Suppressor macrophage (primary cell): ENCODE results near the gene TRNAU1AP.
"Not testable (repeated sequence)": the region's sequence is repeated elsewhere in the genome, so short reads cannot be mapped to it uniquely, and the experiment has no call there.

Source experiments
- DNase-seq, 4 experiments: peaks; one replicate each; pipeline ENCODE4 v3.0.0-alpha.2; 2020 to 2022
- total RNA-seq, 17 experiments: gene quantifications; one replicate each; lab custom pipeline; 2026; ENCODE audit warnings: mixed read lengths in 6 of 17, inconsistent platforms in 3 of 17; lab: John Stamatoyannopoulos, UW

Gene TRNAU1AP
- total RNA-seq = 17.4 to 30.3 (median 21.9) reads per million in 17 experiments

DNA sequence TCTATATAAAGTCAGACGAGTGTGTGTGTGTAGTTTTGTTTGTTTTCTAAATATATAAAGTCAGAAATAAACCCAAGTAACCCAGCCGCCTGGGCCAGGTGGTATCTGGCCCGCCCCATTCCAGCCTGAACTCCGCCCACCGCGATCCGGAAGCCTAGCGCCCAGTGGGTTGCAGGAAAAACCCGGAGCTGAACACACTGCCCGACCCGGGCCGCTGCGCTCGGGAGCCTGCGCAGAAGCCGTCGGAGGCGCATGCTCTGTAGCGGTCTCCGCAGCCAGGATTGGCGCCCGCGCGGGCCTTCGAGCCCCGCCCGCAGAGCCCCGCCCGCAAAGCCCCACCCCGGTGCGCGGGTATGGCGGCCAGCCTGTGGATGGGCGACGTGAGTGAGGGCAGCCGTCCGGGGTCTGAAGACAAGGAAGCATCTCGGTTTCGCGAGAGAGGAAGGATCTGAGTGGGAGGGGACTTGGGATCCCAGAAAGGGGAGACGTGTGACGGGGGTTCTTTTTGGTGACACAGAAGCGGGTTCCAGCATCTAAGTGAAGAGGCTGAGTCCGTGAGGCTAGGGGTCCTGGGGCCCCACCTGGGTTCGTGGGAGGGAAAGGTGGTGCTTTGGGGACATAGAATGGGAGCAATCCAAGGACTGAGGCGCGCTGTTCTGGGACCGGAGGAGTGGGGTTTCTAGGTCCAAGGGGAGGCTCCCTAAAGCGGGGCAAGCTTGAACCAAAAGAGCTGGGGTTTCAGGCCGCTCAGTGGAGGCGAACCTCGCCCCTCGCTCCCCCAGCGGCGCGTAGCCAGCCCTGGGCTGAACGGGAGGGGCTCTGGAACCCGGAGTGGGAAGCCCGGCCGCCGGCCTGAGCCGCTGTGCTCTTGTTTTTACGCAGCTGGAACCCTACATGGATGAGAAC, at the start of gene TRNAU1AP:
Gene TRNAU1AP (plus strand): TSS at position 328 of the 906 bp plus-strand sequence. CDS start 26 bp downstream, at position 354.
- DNase-seq = peak; percentile 98 to 99 (median 98)

DNA sequence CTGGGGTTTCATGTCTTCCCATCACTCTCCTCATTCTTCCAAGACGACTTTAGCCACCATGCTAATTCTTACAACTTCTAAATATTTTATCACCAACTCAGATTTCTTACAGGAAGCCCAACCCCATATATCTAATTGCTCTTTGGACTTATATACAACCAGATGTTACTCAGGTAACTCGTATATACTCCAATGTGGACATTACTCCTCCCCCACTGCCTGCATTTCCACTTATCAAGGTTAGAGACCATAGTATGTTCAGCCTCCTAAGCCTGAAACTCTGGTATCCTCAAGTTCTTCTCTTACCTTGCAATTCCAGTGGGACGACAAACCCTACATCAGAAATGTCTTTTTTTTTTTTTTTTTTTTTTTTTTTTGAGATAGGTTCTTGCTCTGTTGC, 49.8 kb upstream of the TRNAU1AP start:
- DNase-seq = no peak

DNA sequence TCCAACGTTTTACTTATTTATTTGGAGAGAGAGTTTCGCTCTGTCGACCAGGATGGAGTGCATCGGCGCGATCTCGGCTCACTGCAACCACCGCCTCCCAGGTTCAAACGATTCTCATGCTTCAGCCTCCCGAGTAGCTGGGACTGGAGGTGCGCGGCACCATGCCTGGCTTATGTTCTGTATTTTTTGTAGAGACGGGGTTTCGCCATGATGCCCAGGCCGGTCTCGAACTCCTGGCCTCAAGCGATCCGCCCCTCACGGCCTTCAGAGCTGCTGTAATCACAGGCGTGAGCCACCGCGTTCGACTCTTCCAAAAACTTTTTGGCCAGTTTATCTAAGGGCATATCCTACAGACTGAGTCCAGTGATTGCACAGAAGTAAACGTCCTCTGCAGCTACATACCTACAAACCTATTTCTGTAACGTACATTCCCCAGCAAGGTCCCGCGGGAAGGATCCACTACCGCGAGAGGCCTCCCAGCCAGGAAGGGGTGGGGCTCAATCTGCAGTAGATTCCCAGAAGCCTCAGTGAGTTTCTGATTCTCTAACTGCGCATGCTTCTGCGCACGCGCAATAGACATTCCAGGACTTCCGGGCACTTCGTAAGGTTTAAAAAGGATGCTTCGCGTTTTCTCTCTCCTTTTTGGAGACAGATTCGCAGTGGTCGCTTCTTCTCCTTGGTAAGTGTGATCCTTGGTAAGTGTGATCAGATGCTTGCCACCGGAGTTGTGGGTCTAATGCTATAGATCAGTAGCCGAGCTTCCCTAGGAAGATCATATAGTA, 47.3 kb upstream of the TRNAU1AP start, which contains the start of gene RCC1:
Gene RCC1 (plus strand): TSS at position 638 of the 782 bp plus-strand sequence. CDS start 23,824 bp downstream, outside the sequence.
- peak; percentile 97 to 100 (median 100) for DNase-seq

DNA sequence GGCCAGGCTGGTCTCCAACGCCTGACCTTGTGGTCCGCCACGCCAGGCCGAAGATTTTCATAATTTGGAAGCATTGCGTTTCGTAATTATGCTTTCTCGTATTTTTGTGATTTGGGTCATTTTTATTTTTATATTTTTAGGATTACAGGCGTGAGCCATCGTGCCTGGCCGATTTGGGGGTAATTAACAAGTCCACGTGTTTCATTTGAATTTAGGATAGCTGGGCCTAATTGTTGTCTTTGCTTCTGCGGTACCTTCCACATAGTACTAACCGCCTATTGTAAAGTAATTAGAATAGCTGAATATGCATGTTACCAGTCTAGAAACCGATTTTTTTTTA, 46.0 kb upstream of the TRNAU1AP start:
- DNase-seq = no peak

DNA sequence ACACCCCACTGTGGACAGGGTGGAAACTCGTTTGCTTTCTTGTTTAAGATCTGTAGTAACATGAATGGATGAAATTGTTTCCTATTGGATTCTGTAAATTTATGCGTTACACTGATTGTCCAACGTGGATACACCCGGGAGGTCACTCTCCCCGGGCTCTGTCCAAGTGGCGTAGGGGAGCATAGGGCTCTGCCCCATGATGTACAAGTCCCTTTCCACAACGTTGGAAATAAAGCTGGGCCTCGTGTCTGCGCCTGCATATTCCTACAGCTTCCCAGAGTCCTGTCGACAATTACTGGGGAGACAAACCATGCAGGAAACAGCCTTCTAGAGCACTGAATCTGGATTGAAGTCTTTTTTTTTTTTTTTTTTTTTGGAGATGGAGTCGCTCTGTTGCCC, 45.6 kb upstream of the TRNAU1AP start:
- DNase-seq = peak; percentile 19 to 46 (median 41)

DNA sequence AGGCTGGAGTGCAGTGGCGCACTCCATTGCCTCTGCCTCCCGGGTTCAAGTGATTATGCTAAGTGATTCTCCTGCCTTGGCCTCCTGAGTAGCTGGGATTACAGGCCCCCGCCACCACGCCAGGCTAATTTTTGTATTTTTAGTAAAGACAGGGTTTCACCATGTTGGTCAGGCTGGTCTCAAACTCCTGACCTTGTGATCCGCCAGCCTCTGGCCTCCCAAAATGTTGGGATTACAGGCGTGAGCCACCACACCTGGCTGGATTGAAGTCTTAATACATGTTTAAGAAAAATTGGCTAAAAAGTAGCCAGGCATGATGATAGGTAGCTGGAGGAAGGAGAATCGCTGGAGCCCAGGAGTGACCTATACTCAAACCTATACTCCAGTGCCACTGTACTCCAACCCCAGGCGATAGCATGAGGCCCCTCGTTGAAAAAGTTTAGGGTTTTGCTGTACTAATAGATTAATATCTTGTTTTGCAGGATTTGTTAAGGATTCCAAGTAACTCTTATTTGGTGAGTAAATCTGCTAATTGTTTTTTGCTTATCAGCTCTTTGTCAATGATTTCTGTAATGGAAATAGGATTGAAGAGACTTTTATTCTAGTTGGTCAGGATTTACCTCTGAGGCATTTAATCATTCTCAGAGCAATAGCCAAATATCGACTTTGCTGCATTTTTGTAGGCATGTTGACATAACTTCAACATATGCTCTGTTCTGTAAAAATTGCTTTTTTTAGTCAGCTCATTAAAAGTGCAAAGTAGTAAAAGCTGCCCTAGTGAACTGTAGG, 45.0 kb upstream of the TRNAU1AP start:
- peak in 1 of 4 experiments; percentile 8 for DNase-seq

DNA sequence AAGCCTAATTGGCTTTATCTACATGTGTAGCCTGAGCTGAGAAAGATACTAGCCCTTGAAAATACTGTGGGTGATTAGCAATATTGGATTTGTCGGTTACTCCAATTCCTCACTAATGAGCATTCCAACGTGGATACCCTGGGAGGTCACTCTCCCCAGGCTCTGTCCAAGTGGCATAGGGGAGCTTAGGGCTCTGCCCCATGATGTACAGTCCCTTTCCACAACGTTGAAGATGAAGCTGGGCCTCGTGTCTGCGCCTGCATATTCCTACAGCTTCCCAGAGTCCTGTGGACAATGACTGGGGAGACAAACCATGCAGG, 44.5 kb upstream of the TRNAU1AP start:
- DNase-seq = peak in 2 of 4 experiments; percentile 17 to 23

DNA sequence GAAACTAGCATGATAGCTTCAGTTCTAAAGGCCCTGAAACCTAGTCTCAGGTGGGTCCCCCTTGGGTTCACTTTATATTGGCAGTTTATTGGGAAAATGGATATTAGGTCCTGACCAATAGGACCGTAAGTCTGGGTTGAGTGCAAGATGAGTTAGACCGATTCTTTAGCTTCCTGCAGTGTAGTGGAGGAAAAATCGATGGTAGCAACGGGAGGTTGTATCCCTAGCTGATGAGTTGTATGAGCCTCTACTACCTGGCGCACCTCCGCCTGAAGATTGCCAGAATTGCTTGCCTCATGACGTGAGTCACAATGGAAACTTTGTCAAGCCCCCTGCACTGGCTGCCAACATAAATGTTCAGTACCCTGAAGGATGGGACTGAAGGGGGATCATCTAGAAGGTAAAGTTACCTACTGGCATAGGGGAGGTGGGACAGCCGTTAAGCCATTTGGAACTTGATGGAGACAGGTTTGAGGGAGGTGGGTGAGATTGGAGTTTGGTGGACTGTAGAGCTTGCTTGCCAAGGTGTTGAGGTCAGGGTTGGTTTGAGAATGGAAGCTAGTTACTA, 43.1 kb upstream of the TRNAU1AP start:
- peak in 1 of 4 experiments; percentile 10 for DNase-seq

DNA sequence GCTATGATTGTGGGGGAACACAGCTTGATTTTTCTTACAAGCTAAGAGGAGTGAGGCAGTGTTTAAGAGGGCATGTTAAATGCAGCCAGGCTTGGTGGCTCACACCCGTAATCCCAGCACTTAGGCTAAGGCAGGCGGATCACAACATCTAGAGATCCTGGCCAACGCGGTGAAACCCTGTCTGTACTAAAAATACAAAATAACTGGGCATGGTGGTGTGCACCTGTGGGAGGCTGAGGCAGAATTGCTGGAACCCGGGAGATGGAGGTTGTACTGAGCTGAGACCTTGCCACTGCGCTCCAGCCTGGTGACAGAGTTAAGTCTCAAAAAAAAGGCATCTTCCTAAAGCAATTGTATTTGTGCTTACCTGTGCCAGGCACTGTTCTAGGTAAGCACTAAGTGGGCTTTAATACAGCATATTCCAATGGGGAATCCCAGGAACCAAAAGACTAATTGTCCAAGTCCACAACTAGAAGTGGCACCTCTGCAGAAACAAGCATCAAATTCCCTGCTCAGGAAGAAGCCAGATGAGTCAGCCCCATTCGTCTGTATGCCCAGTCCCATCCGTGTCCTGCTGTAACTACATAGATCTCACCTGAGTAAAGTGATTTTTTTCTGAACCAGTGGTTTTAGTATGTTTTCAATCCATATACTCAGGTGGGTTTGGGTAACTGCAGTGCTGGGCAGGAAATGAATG, 42.5 kb upstream of the TRNAU1AP start:
- DNase-seq = peak in 2 of 4 experiments; percentile 23 to 29

DNA sequence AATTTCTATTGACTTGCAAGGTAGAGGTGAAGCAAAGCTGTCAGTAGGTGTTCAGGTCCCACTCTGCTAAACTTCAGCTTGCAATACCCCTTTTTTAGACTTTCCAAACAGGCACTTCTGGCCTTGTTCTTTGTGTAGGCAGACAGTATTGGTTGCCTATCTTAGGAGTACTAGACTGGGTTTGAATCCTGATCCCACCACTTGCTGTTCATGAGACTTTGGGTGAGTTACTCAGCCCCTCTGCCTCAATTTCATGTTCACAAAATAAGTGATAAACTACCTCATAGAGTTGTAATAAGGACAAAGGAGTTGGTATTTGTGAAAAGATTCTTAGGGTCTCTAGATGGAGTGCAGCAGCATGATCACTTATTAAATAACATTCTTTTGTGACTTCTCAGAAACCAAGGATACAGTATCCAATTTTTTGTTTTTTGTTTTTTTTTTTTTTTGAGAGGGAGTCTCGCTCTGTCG, 41.9 kb upstream of the TRNAU1AP start:
- DNase-seq = peak in 3 of 4 experiments; percentile 10 to 27 (median 16)

DNA sequence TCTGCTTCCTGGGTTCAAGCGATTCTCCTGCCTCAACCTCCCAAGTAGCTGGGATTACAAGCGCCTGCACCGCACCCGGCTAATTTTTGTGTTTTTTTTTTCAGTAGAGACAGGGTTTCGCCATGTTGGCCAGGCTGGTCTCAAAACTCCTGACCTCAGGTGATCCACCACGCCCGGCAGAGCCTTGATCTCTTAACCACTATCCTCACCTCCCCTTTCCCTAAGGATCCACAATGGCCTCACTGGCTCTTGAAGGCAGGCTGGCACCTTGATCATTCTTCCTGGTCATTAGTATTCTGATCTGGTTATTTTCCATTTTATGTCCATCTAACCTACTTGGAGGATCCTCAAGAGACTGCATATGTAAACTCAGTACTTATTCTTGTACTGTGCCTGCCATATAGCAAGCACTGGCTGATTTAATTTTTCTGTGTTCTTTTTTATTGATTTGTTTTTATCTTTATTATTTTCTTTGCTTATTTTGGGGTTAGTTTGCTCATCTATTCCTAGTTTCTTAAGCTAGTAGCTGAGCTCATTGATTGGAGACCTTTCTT, 40.8 kb upstream of the TRNAU1AP start:
- DNase-seq = no peak

DNA sequence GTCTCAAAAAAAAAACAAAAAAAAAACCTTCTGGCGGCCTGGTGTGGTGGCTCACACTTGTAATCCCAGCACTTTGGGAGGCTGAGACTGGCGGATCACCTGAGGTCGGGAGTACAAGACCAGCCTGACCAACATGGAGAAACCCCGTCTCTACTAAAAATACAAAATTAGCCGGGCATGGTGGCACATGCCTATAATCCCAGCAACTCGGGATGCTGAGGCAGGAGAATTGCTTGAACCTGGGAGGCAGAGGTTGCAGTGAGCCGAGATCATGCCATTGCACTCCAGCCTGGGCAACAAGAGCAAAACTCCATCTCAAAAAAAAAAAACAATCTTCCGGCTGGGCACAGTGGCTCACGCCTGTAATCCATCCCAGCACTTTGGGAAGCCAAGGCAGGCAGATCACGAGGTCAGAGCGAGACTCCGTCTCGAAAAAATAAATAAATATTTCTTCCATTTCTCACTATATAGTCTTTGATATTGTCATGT, 38.4 kb upstream of the TRNAU1AP start:
- not testable (repeated sequence) for DNase-seq

DNA sequence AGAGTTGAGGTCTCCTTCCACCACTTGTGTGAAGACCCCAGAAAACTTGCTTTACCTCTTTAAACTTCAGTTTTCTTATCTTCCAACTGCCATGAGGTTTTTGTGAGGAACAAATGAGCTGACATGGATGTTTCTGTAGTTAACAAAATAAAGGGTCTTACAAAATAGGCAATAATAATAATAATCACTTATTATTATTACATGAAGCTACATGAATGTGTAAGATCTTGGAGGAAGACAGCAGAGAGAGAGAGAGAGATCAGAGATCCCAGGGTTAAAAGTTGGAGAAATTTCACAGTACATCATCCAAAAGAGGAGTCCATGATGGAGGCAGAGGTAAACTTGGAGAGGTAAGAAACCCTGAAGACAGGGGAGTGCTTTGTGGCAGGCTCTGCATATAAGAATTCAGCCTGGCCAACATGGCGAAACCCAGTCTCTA, 36.3 kb upstream of the TRNAU1AP start:
- DNase-seq = no peak

DNA sequence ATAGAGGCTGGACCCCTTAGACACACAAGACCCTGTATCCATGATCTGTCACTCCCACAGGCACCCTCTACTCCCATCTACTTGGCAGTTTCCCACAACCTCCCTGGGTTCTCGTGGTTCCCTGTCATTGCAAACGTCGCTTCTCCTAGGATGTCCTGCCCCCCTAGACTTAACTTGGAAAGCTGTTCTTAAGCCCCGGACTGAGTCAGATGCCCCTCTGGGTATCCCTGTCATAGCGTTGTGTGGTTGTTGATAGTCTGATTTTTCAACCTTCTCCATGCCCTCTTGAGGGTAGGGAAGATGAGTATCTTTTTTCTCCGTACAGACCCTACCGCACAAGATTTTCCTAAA, 35.3 kb upstream of the TRNAU1AP start:
- peak in 1 of 4 experiments; percentile 20 for DNase-seq

DNA sequence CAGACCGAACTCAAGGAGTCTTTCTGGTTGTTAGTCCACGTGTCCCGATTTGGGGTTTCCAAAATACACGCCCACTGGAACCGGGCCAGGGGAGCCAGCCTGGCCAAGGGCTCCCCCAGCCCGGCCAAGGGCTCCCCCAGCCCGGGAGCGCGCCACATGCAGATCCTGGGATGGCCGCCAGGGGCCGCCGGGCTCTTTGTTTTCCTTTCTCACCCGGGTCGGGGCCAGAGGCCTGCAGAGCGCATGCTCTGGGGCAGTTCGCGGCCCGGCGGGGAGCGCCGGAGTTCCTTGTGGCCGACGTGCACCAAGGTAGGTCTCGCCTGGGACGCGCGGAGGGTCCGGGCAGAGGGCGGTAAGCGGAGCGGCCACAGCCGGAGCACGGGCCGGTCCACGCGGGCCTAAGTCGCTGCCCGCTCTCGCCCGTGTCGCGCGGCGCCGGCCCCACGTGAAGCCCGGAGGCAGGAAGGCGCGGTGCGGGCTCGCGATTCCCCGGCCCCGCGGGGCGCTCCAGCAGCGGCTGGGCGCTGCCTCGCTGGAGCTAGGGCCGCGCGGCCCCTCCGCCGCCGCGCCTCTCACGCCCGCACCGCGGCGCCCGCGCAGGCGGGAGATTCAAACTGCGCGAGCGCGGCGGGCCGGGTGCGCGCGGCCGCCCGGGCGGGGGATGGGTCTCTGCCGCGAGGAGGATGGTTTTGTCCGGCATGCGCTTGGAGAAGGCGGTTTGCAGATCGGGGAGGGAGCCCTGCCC, 34.7 kb upstream of the TRNAU1AP start:
- DNase-seq = peak; percentile 91 to 95 (median 94)

DNA sequence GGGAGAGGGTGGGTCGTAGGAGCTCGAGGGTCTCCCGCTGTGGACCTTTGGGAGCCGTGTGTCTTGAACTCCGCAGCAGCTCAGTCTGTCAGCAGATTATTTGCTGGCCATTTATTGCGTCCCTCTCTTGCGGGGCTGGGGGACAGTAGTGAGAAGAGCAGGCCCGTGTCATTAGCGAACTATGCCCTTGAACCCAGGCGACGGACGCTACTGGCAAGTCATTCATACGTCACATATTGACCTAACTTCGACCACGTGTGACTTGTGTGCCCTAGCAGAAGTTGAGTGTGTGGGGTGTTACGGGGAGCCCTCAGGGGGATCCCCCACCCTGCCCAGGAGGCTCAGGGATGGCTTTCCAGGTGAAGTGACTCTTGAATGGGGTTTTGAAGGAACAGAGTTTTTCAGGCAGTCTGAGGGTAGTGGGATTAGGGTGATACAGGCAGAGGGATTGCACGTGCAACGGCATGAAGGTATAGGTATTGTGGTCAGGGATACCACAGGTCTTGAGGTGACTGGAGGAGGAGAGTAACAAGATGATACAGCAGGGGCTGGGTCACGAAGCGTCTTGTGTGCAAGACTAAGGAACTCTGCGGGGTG, 34.0 kb upstream of the TRNAU1AP start:
- DNase-seq = peak; percentile 45 to 70 (median 52)

DNA sequence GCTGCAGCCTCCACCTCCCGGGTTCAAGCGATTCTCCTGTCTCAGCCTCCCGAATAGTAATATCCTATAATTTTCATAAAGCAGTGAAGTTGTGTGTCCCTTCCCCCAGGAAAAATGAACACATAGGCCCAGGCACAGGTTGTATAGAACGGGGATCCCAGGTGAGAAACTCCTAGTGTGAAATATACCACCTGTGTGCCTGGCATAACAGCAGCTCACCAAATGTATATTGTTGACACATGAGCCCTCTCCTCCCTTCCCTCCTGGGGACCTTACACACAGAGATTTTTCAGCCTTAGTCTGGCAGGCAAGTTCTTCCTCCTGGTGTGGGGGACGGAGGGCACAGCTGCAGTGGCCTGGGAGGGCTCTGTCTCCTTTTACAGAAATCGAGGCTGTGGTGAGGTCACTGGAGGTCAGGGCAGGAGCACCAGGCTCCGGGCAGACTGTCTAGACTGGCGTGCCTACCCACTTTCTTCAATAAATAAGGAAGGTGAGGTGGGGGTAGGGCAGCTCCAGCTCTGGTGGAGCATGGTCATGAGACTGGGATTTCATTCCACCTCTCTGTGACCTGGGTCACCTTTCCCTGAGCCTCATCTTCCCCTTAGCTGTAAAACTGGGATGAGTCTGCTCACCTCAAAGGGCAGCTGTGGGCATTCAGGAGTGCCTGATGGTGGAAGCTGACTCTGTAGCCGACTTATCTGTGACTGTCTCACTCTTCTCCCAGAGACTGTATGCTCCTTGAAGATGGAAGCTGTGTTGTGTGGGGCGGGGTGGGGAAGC, 32.7 kb upstream of the TRNAU1AP start:
- DNase-seq = no peak

DNA sequence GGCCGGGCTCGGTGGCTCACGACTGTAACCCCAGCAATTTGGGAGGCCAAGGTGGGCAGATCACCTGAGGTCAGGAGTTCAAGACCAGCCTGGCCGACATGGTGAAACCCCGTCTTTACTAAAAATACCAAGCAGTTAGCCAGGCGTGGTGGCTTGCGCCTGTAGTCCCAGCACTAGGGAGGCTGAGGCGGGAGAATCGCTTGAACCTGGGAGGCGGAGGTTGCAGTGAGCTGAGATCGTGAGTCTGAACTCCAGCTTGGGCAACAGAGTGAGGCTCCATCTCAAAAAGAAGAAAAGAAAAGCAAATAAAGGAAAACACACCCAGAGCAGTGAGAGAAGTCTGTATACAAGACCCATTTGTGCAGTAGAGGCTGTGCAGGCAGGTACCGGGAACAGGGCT, 32.1 kb upstream of the TRNAU1AP start:
- not testable (repeated sequence) for DNase-seq
